BE2C (cell line): ENCODE data around the gene BMS1.

Experiments used
- DNase-seq: peaks from one replicate; pipeline ENCODE4 v3.0.0-alpha.2; 2020
- H3K27me3 ChIP-seq: fragments of 250-450 bp; sonication (Bioruptor Pico); 2 replicates; pipeline ENCODE4 v1.5.1; 2020; ENCODE audit warnings: mild to moderate bottlenecking
- H3K36me3 ChIP-seq: fragments of 250-450 bp; sonication (Bioruptor Pico); 2 replicates; pipeline ENCODE4 v1.5.1; 2020; ENCODE audit warnings: mild to moderate bottlenecking
- H3K4me1 ChIP-seq: fragments of 250-450 bp; sonication (Bioruptor Pico); 2 replicates; pipeline ENCODE4 v1.5.1; 2020
- H3K4me3 ChIP-seq: 2 replicates; pipeline ENCODE4 v1.5.1; 2011; ENCODE audit warnings: low read depth, low read length
- H3K9me3 ChIP-seq: fragments of 250-450 bp; sonication (Bioruptor Pico); 2 replicates; pipeline ENCODE4 v1.5.1; 2020
- TF ChIP-seq, protein P1 (sequence below): IDR thresholded peaks from 2 replicates; pipeline ENCODE4 v1.5.1; 2012; ENCODE audit warnings: mild to moderate bottlenecking, low read depth, low read length

The BMS1 gene

DNA sequence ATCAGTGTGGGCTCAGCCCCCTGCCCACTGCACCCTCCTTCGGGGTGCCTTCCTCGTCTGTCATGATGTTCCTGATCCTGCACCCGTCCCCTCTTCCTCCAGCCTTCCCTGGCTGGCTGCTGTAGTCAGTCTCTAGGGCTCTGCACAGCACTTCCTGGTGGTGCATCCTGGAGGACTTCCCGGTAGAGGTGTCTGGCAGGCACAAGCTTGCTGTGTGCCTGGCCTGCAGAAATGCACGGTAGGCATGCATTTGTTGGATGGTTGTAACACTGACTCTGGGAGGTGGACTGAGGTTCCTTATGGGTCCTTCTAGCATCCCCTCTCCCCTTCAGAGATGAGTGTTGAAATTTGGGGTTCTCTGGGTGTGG is 92.8 kb downstream of the BMS1 start:
- DNase-seq = no peak
- no peaks in the 10 kb centered on the region for H3K9me3 ChIP-seq
- no peaks in the 10 kb centered on the region for H3K36me3 ChIP-seq
- no peaks in the 10 kb centered on the region for H3K27me3 ChIP-seq
- peaks cover 40% of the 10 kb centered on the region for H3K4me1 ChIP-seq
- H3K4me3 ChIP-seq = no peak overlapping the region
- TF ChIP-seq, protein P1, sequence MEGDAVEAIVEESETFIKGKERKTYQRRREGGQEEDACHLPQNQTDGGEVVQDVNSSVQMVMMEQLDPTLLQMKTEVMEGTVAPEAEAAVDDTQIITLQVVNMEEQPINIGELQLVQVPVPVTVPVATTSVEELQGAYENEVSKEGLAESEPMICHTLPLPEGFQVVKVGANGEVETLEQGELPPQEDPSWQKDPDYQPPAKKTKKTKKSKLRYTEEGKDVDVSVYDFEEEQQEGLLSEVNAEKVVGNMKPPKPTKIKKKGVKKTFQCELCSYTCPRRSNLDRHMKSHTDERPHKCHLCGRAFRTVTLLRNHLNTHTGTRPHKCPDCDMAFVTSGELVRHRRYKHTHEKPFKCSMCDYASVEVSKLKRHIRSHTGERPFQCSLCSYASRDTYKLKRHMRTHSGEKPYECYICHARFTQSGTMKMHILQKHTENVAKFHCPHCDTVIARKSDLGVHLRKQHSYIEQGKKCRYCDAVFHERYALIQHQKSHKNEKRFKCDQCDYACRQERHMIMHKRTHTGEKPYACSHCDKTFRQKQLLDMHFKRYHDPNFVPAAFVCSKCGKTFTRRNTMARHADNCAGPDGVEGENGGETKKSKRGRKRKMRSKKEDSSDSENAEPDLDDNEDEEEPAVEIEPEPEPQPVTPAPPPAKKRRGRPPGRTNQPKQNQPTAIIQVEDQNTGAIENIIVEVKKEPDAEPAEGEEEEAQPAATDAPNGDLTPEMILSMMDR = no peak

DNA sequence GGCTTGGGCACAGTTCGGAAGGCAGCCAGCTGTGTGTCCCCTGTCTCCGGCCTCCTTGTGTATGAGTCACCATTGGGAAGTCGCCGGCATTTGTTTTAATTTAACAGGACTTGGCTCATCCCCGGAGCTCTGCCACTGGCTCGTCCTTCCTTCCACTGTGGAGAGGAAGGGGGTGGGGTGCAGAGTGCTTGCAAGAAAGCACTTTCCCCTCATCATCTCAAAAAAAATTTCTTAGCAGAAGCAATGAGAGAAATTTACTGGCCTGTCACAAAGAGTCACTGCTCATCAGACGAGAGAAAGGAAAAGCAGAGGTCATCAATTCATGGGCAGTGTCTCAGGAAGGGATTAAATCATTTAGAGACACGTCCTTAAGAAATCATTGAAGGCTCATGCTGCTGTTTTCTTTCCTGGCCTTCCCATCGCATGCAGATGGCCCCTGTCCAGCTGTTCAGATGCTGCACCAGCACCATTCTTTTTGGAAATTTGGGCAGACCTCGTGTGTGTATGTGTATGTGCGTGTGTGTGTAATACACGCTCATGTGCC is 93.3 kb downstream of the BMS1 start:
- no peaks in the 10 kb centered on the region for H3K27me3 ChIP-seq
- TF ChIP-seq, protein P1 = no peak
- H3K4me1 ChIP-seq = peaks cover 36% of the 10 kb centered on the region
- DNase-seq = peak; percentile 73
- H3K4me3 ChIP-seq = no peak overlapping the region
- no peaks in the 10 kb centered on the region for H3K9me3 ChIP-seq
- no peaks in the 10 kb centered on the region for H3K36me3 ChIP-seq

DNA sequence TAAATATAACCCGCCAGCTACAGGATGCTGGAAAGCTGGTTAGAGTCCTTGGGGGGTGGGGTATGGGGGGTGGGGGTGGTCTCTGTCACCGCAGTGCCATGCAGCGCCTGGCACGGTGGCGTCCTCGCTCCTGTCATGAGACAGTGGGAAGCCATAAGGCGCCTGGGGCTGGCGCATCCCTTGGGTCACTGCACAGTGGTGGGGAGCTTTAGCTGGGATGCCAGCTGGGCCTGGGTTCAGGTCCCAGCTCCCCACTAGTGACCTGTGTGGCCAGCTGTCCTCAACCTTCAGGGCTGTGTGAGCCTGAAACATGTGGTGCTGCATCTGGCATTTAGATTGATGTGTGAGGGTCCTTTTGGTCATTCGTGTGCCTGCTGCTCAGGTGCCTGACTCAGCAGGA is 93.9 kb downstream of the BMS1 start:
- Histone ChIP-seq H3K4me1 (peaks cover 34% of the 10 kb centered on the region), H3K27me3 (no peaks in the 10 kb centered on the region), H3K9me3 (no peaks in the 10 kb centered on the region), H3K4me3 (no peak overlapping the region), H3K36me3 (no peaks in the 10 kb centered on the region)
- DNase-seq = no peak
- TF ChIP-seq, protein P1 = no peak

DNA sequence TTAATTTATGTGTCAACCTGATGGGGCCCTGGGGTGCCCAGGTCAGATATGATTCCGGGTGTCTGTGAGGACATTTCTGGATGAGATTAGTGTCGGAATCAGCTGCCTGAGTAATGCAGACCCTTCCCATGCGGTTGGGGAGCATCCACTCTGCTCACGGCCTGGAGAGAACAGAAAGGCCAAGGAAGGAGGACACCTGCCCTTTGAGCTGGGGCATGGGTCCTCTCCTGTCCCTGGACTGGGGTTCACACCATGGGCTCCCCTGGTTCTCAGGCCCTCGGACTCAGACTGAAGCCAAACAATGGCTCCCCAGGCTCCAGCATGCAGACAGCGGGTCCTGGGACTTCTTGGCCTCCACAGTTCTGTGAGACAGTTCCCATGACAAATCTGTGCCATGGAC is 94.3 kb downstream of the BMS1 start:
- Histone ChIP-seq H3K4me3 (no peak overlapping the region), H3K36me3 (no peaks in the 10 kb centered on the region), H3K27me3 (no peaks in the 10 kb centered on the region), H3K4me1 (peaks cover 31% of the 10 kb centered on the region), H3K9me3 (no peaks in the 10 kb centered on the region)
- no peak for DNase-seq
- TF ChIP-seq, protein P1 = no peak

DNA sequence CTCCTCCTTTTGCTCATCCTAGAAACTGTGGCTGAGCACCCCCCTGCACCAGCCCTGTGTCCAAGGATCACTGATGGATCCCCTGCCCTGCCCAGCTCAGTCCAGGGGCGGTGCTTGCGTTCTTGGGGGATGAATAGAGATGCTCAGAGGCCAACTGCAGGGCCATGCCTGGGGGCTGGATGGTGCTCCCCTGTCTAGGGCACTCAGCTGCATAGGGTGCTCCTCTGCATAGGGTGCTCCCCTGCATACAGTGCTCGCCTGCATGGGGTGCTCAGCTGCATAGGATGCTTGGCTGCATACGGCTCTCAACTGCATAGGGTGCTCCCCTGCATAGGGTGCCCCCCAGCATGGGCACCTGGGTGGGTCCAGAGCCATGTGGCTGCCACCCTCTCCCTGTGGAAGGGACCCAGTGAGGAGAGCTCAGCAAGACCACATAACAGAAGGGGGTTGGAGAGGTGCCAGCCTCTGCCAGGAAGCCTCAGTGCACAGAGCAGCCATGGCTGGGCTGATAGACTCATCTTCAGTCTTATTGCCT is 95.0 kb downstream of the BMS1 start:
- Histone ChIP-seq H3K27me3 (no peaks in the 10 kb centered on the region), H3K9me3 (no peaks in the 10 kb centered on the region; the same call in 1 of the 2 replicates), H3K36me3 (no peaks in the 10 kb centered on the region), H3K4me3 (no peak overlapping the region), H3K4me1 (peaks cover 25% of the 10 kb centered on the region)
- TF ChIP-seq, protein P1 = no peak
- no peak for DNase-seq

DNA sequence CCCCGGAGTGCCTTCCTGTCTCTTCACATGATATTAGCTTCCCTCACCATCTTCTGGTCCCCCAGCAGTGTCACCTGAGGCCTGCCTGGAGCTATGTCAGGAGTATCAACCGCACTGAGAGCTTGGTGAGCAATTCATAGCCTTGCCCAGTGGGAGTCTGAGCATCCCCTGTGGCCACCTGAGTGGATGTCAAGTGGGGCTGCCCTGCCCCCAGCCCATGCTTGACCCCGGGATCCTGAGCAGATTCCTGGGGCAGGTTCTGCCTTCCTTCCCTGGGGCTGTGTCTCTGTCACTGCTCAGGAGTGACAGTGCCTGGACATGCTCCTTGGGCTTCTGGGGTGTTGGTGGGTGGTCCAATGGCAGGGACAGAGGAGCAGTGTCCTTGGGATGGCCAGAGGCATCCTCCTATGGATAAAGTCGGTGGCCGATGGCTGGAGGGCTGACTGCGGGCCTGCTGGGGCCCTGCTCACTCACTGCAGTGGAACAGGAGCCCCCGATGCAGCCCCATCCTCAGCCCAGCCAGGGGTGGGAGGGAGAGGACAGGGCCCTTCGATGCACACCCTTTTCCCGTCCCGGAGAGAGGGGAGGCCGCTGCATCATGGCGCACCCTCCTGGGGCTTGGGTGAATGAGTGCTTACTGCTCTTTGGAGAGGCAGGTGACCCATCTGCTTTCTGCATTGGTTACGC is 95.7 kb downstream of the BMS1 start:
- Histone ChIP-seq H3K36me3 (no peaks in the 10 kb centered on the region), H3K4me3 (no peak overlapping the region), H3K9me3 (no peaks in the 10 kb centered on the region; the same call in 1 of the 2 replicates), H3K27me3 (no peaks in the 10 kb centered on the region), H3K4me1 (peaks cover 18% of the 10 kb centered on the region)
- DNase-seq = no peak
- TF ChIP-seq, protein P1 = no peak
